ENCODE measurements around the gene PLEKHN1.
"Not testable (repeated sequence)": the region's sequence is repeated elsewhere in the genome, so short reads cannot be mapped to it uniquely, and the experiment has no call there.

PLEKHN1 gene

GRCh38 chr1:1006305-1007159, 40.2 kb downstream of the PLEKHN1 start:
- DNase-seq (ENCODE audit: low spot score), result peak; percentile 65

- DNase-seq (ENCODE audit: low spot score), result not testable (repeated sequence)
Measured at GRCh38 chr1:1010131-1010530, 43.8 kb downstream of the PLEKHN1 start.

GRCh38 chr1:1011396-1011949, 45.2 kb downstream of the PLEKHN1 start:
- DNase-seq (ENCODE audit: low spot score), result no peak

- DNase-seq (ENCODE audit: low spot score), result not testable (repeated sequence)
Measured at GRCh38 chr1:1012736-1013104, 46.4 kb downstream of the PLEKHN1 start.

- peak; percentile 90 for DNase-seq (ENCODE audit: low spot score)
Measured at GRCh38 chr1:1013105-1013921, 47.0 kb downstream of the PLEKHN1 start, which contains the start of gene ISG15. ISG15 (plus strand) TSS chr1:1013497; CDS start chr1:1013574, 77 bp downstream.

GRCh38 chr1:1013922-1014648, 47.8 kb downstream of the PLEKHN1 start:
- DNase-seq (ENCODE audit: low spot score), result no peak

GRCh38 chr1:1014799-1015681, 48.8 kb downstream of the PLEKHN1 start:
- no peak for DNase-seq (ENCODE audit: low spot score)

- DNase-seq (ENCODE audit: low spot score), result not testable (repeated sequence)
Measured at GRCh38 chr1:1017397-1018320, 51.4 kb downstream of the PLEKHN1 start.

- not testable (repeated sequence) for DNase-seq (ENCODE audit: low spot score)
Measured at GRCh38 chr1:1018321-1018685, 52.0 kb downstream of the PLEKHN1 start.

GRCh38 chr1:1019122-1019999, 53.1 kb downstream of the PLEKHN1 start:
- DNase-seq (ENCODE audit: low spot score), result peak; percentile 96

GRCh38 chr1:1020000-1020404, 53.7 kb downstream of the PLEKHN1 start, which contains the start of gene AGRN:
AGRN (plus strand) TSS chr1:1020120; CDS start chr1:1020173, 53 bp downstream.
- no peak for DNase-seq (ENCODE audit: low spot score)

GRCh38 chr1:1020415-1021009, 54.2 kb downstream of the PLEKHN1 start:
- peak; percentile 48 for DNase-seq (ENCODE audit: low spot score)

GRCh38 chr1:1021010-1021919, 55.0 kb downstream of the PLEKHN1 start:
- DNase-seq (ENCODE audit: low spot score), result peak; percentile 86

- DNase-seq (ENCODE audit: low spot score), result peak; percentile 78
Measured at GRCh38 chr1:1021920-1022259, 55.6 kb downstream of the PLEKHN1 start.

GRCh38 chr1:1022302-1023009, 56.2 kb downstream of the PLEKHN1 start:
- DNase-seq (ENCODE audit: low spot score), result no peak

GRCh38 chr1:1023700-1024099, 57.4 kb downstream of the PLEKHN1 start:
- DNase-seq (ENCODE audit: low spot score), result peak; percentile 44
